ENCODE data around the gene RCOR3.
"Not testable (repeated sequence)": the region's sequence is repeated elsewhere in the genome, so short reads cannot be mapped to it uniquely, and the experiment has no call there.

The RCOR3 gene

DNA sequence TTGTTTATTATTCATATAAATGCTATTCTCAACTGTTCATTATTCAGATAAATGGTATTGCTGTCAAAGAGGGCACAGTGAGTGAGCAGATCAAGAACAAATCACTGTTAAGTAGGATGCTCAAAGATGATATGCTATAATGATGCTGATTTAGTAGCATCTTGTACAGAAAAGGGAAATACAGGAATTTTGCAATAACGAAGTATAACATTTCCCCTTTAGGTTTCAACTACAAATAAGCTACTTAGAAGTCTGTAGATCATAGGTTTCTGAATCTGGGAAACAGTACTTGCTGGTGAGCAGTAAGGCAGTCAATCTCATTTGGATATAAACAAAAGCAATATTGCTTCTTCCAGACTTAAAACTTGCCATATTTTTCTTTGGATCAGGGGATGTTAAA is 27.3 kb upstream of the RCOR3 start:
- Histone ChIP-seq H4K20me1 (no peaks in the 10 kb centered on the region), H3K27me3 (no peaks in the 10 kb centered on the region), H3K9ac (no peak overlapping the region), H3K27ac (no peak overlapping the region), H3K36me3 (no peaks in the 10 kb centered on the region), H3K4me2 (no peak overlapping the region), H3K4me1 (peaks cover 0 to 10% (median 0%) of the 10 kb centered on the region in 10 experiments; a peak in 3 of 20 replicates), H3K4me3 (no peak overlapping the region), H3K9me3 (replicated peaks in 1 of 11) (peaks cover 0 to 4% (median 0%) of the 10 kb centered on the region in 11 experiments; a peak in 1 of 22 replicates)
- no peak for TF ChIP-seq Cebpa-rat (IDR thresholded peaks at IDR 0.05)

- Histone ChIP-seq H4K20me1 (no peaks in the 10 kb centered on the region), H3K4me1 (no peaks in the 10 kb centered on the region), H3K4me3 (no peak overlapping the region), H3K36me3 (no peaks in the 10 kb centered on the region), H3K9me3 (replicated peaks in 1 of 11) (no peaks in the 10 kb centered on the region), H3K4me2 (no peak overlapping the region), H3K27me3 (no peaks in the 10 kb centered on the region), H3K27ac (no peak overlapping the region), H3K9ac (no peak overlapping the region)
- no peak for TF ChIP-seq Cebpa-rat (IDR thresholded peaks at IDR 0.05)
These were observed 22.4 kb upstream of the RCOR3 start for GRCh38 chr1:211236633-211237320.

DNA sequence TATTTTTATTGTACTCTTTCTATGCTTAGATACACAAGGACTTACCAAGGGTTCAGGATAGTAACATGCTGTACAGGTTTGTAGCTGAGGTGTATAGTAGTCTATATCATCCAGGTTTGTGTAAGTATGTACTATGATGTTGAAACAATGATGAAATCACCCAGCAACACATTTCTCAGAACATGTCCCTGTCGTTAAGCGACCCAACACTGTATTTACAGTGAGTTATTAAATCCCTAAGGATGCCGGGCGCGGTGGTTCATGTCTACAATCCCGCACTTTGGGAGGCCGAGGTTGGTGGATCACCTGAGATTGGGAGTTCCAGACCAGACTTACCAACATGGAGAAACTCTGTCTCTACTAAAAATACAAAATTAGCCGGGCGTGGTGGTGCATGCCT is 21.6 kb upstream of the RCOR3 start:
- no peaks in the 10 kb centered on the region for H3K9me3 ChIP-seq (replicated peaks in 1 of 11)

GRCh38 chr1:211240567-211240966 is 18.6 kb upstream of the RCOR3 start:
- not testable (repeated sequence) for H3K27me3 ChIP-seq, H3K4me2 ChIP-seq, H4K20me1 ChIP-seq

More for the DNA sequence above, 21.6 kb upstream of the RCOR3 start:
- Histone ChIP-seq H3K36me3 (no peaks in the 10 kb centered on the region), H3K4me2 (no peak overlapping the region), H3K27ac (no peak overlapping the region), H3K27me3 (no peaks in the 10 kb centered on the region), H3K4me3 (no peak overlapping the region), H3K4me1 (no peaks in the 10 kb centered on the region), H4K20me1 (no peaks in the 10 kb centered on the region), H3K9ac (no peak overlapping the region)
- TF ChIP-seq Cebpa-rat (IDR thresholded peaks at IDR 0.05), result no peak

DNA sequence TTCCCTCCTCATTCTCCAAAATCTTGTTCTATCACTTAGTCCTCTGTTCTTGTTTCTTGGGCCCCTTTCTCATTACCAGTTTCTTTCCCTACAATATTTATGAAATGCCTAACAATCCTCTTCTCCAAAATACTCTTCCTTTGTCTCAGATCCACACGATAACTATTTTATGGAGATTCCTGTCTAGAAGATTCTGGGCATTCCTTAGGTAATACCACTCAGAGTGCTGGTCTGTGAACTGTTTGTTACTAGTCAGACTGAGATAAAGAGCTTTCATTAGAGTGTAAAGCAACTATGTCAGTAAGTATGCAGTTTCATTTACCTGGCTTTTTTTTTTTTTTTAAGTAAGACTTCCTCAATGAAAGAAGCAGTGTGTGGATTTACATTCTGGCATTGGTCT is 18.1 kb upstream of the RCOR3 start:
- Histone ChIP-seq H3K27me3 (no peaks in the 10 kb centered on the region), H3K4me3 (no peak overlapping the region), H3K9ac (no peak overlapping the region), H3K27ac (no peak overlapping the region), H3K4me1 (no peaks in the 10 kb centered on the region), H3K4me2 (no peak overlapping the region), H3K36me3 (no peaks in the 10 kb centered on the region), H4K20me1 (no peaks in the 10 kb centered on the region; a peak in 1 of 22 replicates), H3K9me3 (replicated peaks in 1 of 11) (no peaks in the 10 kb centered on the region)
- TF ChIP-seq Cebpa-rat (IDR thresholded peaks at IDR 0.05), result no peak

More at GRCh38 chr1:211240567-211240966, 18.6 kb upstream of the RCOR3 start:
- H3K9ac ChIP-seq; H3K27ac ChIP-seq; H3K9me3 ChIP-seq (replicated peaks in 1 of 11); H3K36me3 ChIP-seq; H3K4me3 ChIP-seq; H3K4me1 ChIP-seq: not testable (repeated sequence)

- H3K9me3 ChIP-seq (replicated peaks in 1 of 11); H3K36me3 ChIP-seq; H3K27me3 ChIP-seq; H4K20me1 ChIP-seq; H3K4me2 ChIP-seq; H3K4me1 ChIP-seq; H3K9ac ChIP-seq; H3K4me3 ChIP-seq; H3K27ac ChIP-seq: not testable (repeated sequence)
These were observed 15.5 kb upstream of the RCOR3 start for GRCh38 chr1:211243639-211244038.

DNA sequence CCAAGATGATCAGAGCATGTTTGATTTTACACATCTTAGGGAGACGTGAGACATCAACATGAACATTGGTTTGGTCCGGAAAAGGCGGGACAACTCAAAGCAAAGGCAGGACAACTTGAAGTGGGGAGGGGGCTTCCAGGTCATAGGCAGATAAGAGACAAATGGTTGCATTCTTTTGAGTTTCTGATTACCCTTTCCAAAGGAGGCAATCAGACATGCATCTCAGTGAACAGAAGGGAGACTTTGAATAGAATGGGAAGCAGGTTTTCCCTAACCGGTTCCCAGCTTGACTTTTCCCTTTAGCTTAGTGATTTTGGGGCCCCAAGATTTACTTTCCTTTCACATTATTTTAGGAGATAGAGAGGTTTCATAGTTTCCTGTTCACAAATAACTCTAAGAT is 12.6 kb upstream of the RCOR3 start:
- not testable (repeated sequence) for H3K36me3 ChIP-seq; H3K9me3 ChIP-seq (replicated peaks in 1 of 11); H3K27ac ChIP-seq; H3K4me2 ChIP-seq; H3K9ac ChIP-seq; H3K27me3 ChIP-seq; H4K20me1 ChIP-seq; H3K4me3 ChIP-seq; H3K4me1 ChIP-seq

- Histone ChIP-seq H3K9me3 (replicated peaks in 1 of 11) (no peaks in the 10 kb centered on the region), H3K9ac (no peak overlapping the region), H3K4me2 (peak overlapping the region in 1 of 11 experiments; percentile 32; a peak in 1 of 22 replicates), H3K36me3 (no peaks in the 10 kb centered on the region), H3K4me1 (peaks cover 0 to 5% (median 0%) of the 10 kb centered on the region in 10 experiments; a peak in 1 of 20 replicates), H4K20me1 (no peaks in the 10 kb centered on the region; a peak in 1 of 22 replicates), H3K27me3 (no peaks in the 10 kb centered on the region), H3K27ac (no peak overlapping the region), H3K4me3 (no peak overlapping the region)
- no peak for TF ChIP-seq Cebpa-rat (IDR thresholded peaks at IDR 0.05)
These were observed 11.2 kb upstream of the RCOR3 start for GRCh38 chr1:211247921-211248320.

- H3K9ac ChIP-seq; H4K20me1 ChIP-seq; H3K4me3 ChIP-seq; H3K36me3 ChIP-seq; H3K27me3 ChIP-seq; H3K9me3 ChIP-seq (replicated peaks in 1 of 11); H3K4me1 ChIP-seq; H3K27ac ChIP-seq; H3K4me2 ChIP-seq: not testable (repeated sequence)
These were observed 9.6 kb upstream of the RCOR3 start for GRCh38 chr1:211249611-211250010.

GRCh38 chr1:211257826-211258225 is 1.3 kb upstream of the RCOR3 start:
- Histone ChIP-seq H3K36me3 (peaks cover 0 to 11% (median 6%) of the 10 kb centered on the region in 11 experiments; a peak in 10 of 22 replicates), H4K20me1 (peaks cover 0 to 10% (median 0%) of the 10 kb centered on the region in 11 experiments; a peak in 6 of 22 replicates), H3K27me3 (no peaks in the 10 kb centered on the region), H3K4me3 (peak overlapping the region; percentile 75 to 95 (median 83)), H3K9me3 (replicated peaks in 1 of 11) (no peaks in the 10 kb centered on the region), H3K4me2 (peak overlapping the region; percentile 77 to 92 (median 87)), H3K4me1 (peaks cover 21 to 25% (median 23%) of the 10 kb centered on the region in 10 experiments), H3K27ac (peak overlapping the region; percentile 93 to 100 (median 97)), H3K9ac (peak overlapping the region; percentile 91 to 100 (median 95))
- no peak for TF ChIP-seq Cebpa-rat (IDR thresholded peaks at IDR 0.05)
